GM12891 (cell line): ENCODE results near the gene MARK3.

Source experiments
- POLR2A ChIP-seq: IDR thresholded peaks from 2 replicates; pipeline ENCODE4 v1.6.1; 2011; ENCODE audit warnings: low read depth, low read length, control low read depth
- POLR2AphosphoS5 ChIP-seq: IDR thresholded peaks from 2 replicates; pipeline ENCODE4 v1.6.1; 2011; ENCODE audit warnings: low read depth, low read length, control low read depth

DNA sequence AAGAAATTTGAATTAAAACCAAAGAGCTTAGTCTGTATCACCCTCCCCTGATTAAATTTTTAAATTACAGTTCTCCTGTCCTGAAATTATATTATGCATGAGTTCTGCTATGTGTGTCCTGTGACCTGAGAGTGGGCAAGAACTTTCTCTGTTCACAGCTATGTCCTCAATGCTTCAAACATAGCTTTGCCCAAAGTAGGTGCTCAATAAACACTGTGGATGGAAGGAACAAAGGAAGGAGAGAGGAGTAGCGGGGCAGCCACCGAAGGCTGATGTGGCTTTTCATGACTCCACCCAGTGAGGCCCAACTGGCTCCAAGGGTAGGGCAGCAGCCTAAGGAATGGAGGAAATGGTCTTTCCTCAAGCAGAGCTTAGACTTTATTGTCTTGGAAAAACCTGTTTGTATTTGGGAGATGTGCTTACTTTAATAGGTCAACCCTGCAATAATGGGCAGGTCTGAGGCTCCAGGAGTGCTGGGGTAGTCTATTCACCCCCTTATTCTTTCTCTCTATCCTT, 7.6 kb upstream of the MARK3 start:
- no peak for TF ChIP-seq POLR2A
- TF ChIP-seq POLR2AphosphoS5 = no peak
